ENCODE results near the gene ATP2C2.

Gene ATP2C2

GRCh38 chr16:84478172-84478947, 110.0 kb downstream of the ATP2C2 start:
- Histone ChIP-seq H3K27me3 (replicated peaks; ENCODE audit: insufficient read depth, low read length) (no peaks in the 10 kb centered on the region), H3F3A (ENCODE audit: insufficient read depth, low read length) (no peaks in the 10 kb centered on the region), H2AFZ (ENCODE audit: low read length) (no peak overlapping the region), H3K36me3 (replicated peaks; ENCODE audit: insufficient read depth, low read length) (no peaks in the 10 kb centered on the region), H3K4me3 (ENCODE audit: low read length) (no peak overlapping the region), H4K20me1 (ENCODE audit: insufficient read depth, low read length) (no peaks in the 10 kb centered on the region), H3K27ac (ENCODE audit: low read length) (no peak overlapping the region), H3K4me1 (ENCODE audit: low read length) (no peaks in the 10 kb centered on the region), H3K9ac (ENCODE audit: low read length) (no peak overlapping the region), H3K9me3 (replicated peaks; ENCODE audit: insufficient read depth, low read length) (no peaks in the 10 kb centered on the region), H3K4me2 (ENCODE audit: low read depth, low read length) (no peak overlapping the region), H3K79me2 (ENCODE audit: low read length) (no peaks in the 10 kb centered on the region), H3K9me2 (replicated peaks; ENCODE audit: insufficient read depth, low read length) (no peaks in the 10 kb centered on the region)
- no peak for TF ChIP-seq EZH2 (optimal IDR thresholded peaks at IDR 0.05; ENCODE audit: low read depth, low read length)
- TF ChIP-seq, protein P1, sequence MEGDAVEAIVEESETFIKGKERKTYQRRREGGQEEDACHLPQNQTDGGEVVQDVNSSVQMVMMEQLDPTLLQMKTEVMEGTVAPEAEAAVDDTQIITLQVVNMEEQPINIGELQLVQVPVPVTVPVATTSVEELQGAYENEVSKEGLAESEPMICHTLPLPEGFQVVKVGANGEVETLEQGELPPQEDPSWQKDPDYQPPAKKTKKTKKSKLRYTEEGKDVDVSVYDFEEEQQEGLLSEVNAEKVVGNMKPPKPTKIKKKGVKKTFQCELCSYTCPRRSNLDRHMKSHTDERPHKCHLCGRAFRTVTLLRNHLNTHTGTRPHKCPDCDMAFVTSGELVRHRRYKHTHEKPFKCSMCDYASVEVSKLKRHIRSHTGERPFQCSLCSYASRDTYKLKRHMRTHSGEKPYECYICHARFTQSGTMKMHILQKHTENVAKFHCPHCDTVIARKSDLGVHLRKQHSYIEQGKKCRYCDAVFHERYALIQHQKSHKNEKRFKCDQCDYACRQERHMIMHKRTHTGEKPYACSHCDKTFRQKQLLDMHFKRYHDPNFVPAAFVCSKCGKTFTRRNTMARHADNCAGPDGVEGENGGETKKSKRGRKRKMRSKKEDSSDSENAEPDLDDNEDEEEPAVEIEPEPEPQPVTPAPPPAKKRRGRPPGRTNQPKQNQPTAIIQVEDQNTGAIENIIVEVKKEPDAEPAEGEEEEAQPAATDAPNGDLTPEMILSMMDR (IDR thresholded peaks at IDR 0.05; ENCODE audit: low read length), result no peak
- TF ChIP-seq EZH2phosphoT487 (IDR thresholded peaks at IDR 0.05; ENCODE audit: low read length), result no peak
- no peak for DNase-seq

- no peaks in the 10 kb centered on the region for H3K9me3 ChIP-seq (replicated peaks; ENCODE audit: insufficient read depth, low read length)
- H3K79me2 ChIP-seq (ENCODE audit: low read length), result no peaks in the 10 kb centered on the region
- TF ChIP-seq, protein P1 (IDR thresholded peaks at IDR 0.05; ENCODE audit: low read length), result no peak
- TF ChIP-seq EZH2phosphoT487 (IDR thresholded peaks at IDR 0.05; ENCODE audit: low read length) (no peak), EZH2 (optimal IDR thresholded peaks at IDR 0.05; ENCODE audit: low read depth, low read length) (no peak)
- no peaks in the 10 kb centered on the region for H3K9me2 ChIP-seq (replicated peaks; ENCODE audit: insufficient read depth, low read length)
- H3K4me3 ChIP-seq (ENCODE audit: low read length), result no peak overlapping the region
- no peak overlapping the region for H3K9ac ChIP-seq (ENCODE audit: low read length)
- no peak overlapping the region for H2AFZ ChIP-seq (ENCODE audit: low read length)
- H4K20me1 ChIP-seq (ENCODE audit: insufficient read depth, low read length), result no peaks in the 10 kb centered on the region
- no peak overlapping the region for H3K27ac ChIP-seq (ENCODE audit: low read length)
- no peak overlapping the region for H3K4me2 ChIP-seq (ENCODE audit: low read depth, low read length)
- no peaks in the 10 kb centered on the region for H3F3A ChIP-seq (ENCODE audit: insufficient read depth, low read length)
- no peaks in the 10 kb centered on the region for H3K4me1 ChIP-seq (ENCODE audit: low read length)
- no peak for DNase-seq
- H3K36me3 ChIP-seq (replicated peaks; ENCODE audit: insufficient read depth, low read length), result no peaks in the 10 kb centered on the region
- H3K27me3 ChIP-seq (replicated peaks; ENCODE audit: insufficient read depth, low read length), result no peaks in the 10 kb centered on the region
These were observed 111.5 kb downstream of the ATP2C2 start for GRCh38 chr16:84479716-84480450.

GRCh38 chr16:84481051-84481735, 112.9 kb downstream of the ATP2C2 start:
- no peak overlapping the region for H3K4me3 ChIP-seq (ENCODE audit: low read length)
- no peaks in the 10 kb centered on the region for H3K9me2 ChIP-seq (replicated peaks; ENCODE audit: insufficient read depth, low read length)
- no peak overlapping the region for H3K4me2 ChIP-seq (ENCODE audit: low read depth, low read length)
- H3K9ac ChIP-seq (ENCODE audit: low read length), result no peak overlapping the region
- no peak for DNase-seq
- H3K27ac ChIP-seq (ENCODE audit: low read length), result no peak overlapping the region
- no peaks in the 10 kb centered on the region for H3K9me3 ChIP-seq (replicated peaks; ENCODE audit: insufficient read depth, low read length)
- H3F3A ChIP-seq (ENCODE audit: insufficient read depth, low read length), result no peaks in the 10 kb centered on the region
- H4K20me1 ChIP-seq (ENCODE audit: insufficient read depth, low read length), result no peaks in the 10 kb centered on the region
- H2AFZ ChIP-seq (ENCODE audit: low read length), result no peak overlapping the region
- H3K36me3 ChIP-seq (replicated peaks; ENCODE audit: insufficient read depth, low read length), result no peaks in the 10 kb centered on the region
- TF ChIP-seq EZH2 (optimal IDR thresholded peaks at IDR 0.05; ENCODE audit: low read depth, low read length) (no peak), EZH2phosphoT487 (IDR thresholded peaks at IDR 0.05; ENCODE audit: low read length) (no peak)
- TF ChIP-seq, protein P1 (IDR thresholded peaks at IDR 0.05; ENCODE audit: low read length), result no peak
- no peaks in the 10 kb centered on the region for H3K79me2 ChIP-seq (ENCODE audit: low read length)
- no peaks in the 10 kb centered on the region for H3K4me1 ChIP-seq (ENCODE audit: low read length)
- no peaks in the 10 kb centered on the region for H3K27me3 ChIP-seq (replicated peaks; ENCODE audit: insufficient read depth, low read length)
